ENCODE results near the gene ABCE1.

The ABCE1 gene

GRCh38 chr4:145171911-145172310 is 73.8 kb downstream of the ABCE1 start:
- DNase-seq (ENCODE audit: low read depth): no peak
- TF ChIP-seq CTCF (IDR thresholded peaks at IDR 0.05; ENCODE audit: low read length, missing control alignments): no peak
- no peak overlapping the region for H3K4me3 ChIP-seq (replicated peaks; ENCODE audit: low read depth, low read length)

GRCh38 chr4:145176641-145177432 is 78.7 kb downstream of the ABCE1 start:
- no peak for TF ChIP-seq CTCF (IDR thresholded peaks at IDR 0.05; ENCODE audit: low read length, missing control alignments)
- DNase-seq (ENCODE audit: low read depth): no peak
- peak overlapping the region; percentile 85 for H3K4me3 ChIP-seq (replicated peaks; ENCODE audit: low read depth, low read length)

- H3K4me3 ChIP-seq (replicated peaks; ENCODE audit: low read depth, low read length): peak overlapping the region; percentile 85
- peak; percentile 46 for DNase-seq (ENCODE audit: low read depth)
- no peak for TF ChIP-seq CTCF (IDR thresholded peaks at IDR 0.05; ENCODE audit: low read length, missing control alignments)
Observed at GRCh38 chr4:145177511-145177905, 79.4 kb downstream of the ABCE1 start.

DNA sequence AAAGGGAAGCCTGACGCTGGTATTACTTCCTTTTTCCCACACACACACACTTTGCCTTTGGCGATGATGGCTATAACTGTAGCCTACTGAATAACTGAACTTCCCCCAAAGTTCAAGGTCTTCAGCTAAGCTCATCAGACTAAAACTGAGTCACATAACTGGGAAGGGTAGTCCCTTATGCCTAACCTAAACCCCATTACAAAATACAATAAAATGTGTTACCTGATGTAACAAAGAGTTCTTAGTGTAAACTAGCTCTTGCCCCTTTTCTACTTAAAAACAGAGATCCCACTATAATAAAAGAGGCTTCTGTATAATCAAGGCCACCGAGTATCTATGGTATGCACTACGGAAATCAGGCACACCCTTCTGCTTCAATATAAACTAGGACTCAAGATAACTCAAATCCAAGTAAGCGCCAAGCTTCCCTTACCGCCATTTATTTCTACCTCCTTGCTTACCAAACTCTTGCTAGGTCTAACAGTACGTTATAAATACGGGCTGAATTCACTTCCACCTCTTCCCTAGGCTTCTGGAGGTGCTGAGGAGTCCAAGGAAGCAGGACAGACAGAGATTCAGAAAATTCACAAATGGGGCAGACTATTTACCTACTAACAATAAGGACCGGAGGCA is 79.9 kb downstream of the ABCE1 start:
- TF ChIP-seq CTCF (IDR thresholded peaks at IDR 0.05; ENCODE audit: low read length, missing control alignments): no peak
- peak; percentile 47 for DNase-seq (ENCODE audit: low read depth)
- H3K4me3 ChIP-seq (replicated peaks; ENCODE audit: low read depth, low read length): peak overlapping the region; percentile 85

GRCh38 chr4:145178740-145179280 is 80.7 kb downstream of the ABCE1 start:
- TF ChIP-seq CTCF (IDR thresholded peaks at IDR 0.05; ENCODE audit: low read length, missing control alignments): no peak

More at GRCh38 chr4:145178740-145179280, 80.7 kb downstream of the ABCE1 start:
- no peak for DNase-seq (ENCODE audit: low read depth)
- H3K4me3 ChIP-seq (replicated peaks; ENCODE audit: low read depth, low read length): peak overlapping the region; percentile 85

Data from fibroblast of pulmonary artery (primary cell).